Caco-2 (cell line): ENCODE data around the gene SLC38A7. TPM values are rescaled to one million over a fixed set of nuclear protein-coding genes. Genes with fewer than 3 reads are reported as not detected.
A peak's percentile ranks its signal among the peaks of the same experiment; 100 is the strongest.

Experiments used
- BruUV-seq: library from RNA; stranded (reverse); fragments of 400-500 nt; replicated peaks from 2 replicates; lab custom pipeline; 2021; lab: Mats Ljungman, UMichigan
- CTCF ChIA-PET: fragments of 300-600 bp; sonication (Branson Sonifier 250); formaldehyde crosslinking; loops from one replicate; lab custom pipeline; 2022; ENCODE audit warnings: antibody characterized with exemption; lab: Charles Lee
- POLR2A ChIA-PET: fragments of 300-600 bp; sonication (Branson Sonifier 250); formaldehyde crosslinking; loops from one replicate; lab custom pipeline; 2022; ENCODE audit warnings: antibody characterized with exemption; lab: Charles Lee
- DNase-seq, 2 experiments: peaks; one replicate each; pipeline versions ENCODE4 v3.0.0 to v3.0.0-alpha.2; 2020 to 2022
- H3K27me3 ChIP-seq: replicated peaks from 2 replicates; pipeline ENCODE4 v1.6.0; 2011; ENCODE audit warnings: low read length; ENCODE audit not compliant: control insufficient read depth, insufficient read depth
- H3K36me3 ChIP-seq: 2 replicates; pipeline ENCODE4 v1.5.1; 2011; ENCODE audit warnings: low read length; ENCODE audit not compliant: control insufficient read depth, insufficient read depth
- H3K4me1 ChIP-seq: fragments of 250-450 bp; sonication (Bioruptor Pico); 2 replicates; pipeline ENCODE4 v1.5.1; 2020; ENCODE audit warnings: mild to moderate bottlenecking
- H3K4me3 ChIP-seq: 2 replicates; pipeline ENCODE4 v1.5.1; 2011; ENCODE audit warnings: low read depth, mild to moderate bottlenecking, control low read depth, low read length
- H3K9me3 ChIP-seq: fragments of 250-450 bp; sonication (Bioruptor Pico); 2 replicates; pipeline ENCODE4 v1.5.1; 2020; ENCODE audit warnings: mild to moderate bottlenecking, moderate library complexity
- H3K27ac Mint-ChIP-seq: one replicate; pipeline ENCODE4 v1.8.0; 2022; ENCODE audit warnings: mixed read lengths; ENCODE audit not compliant: unreplicated experiment
- H3K27me3 Mint-ChIP-seq: one replicate; pipeline ENCODE4 v1.8.0; 2022; ENCODE audit warnings: mixed read lengths; ENCODE audit not compliant: insufficient read depth, unreplicated experiment
- H3K36me3 Mint-ChIP-seq: one replicate; pipeline ENCODE4 v1.8.0; 2022; ENCODE audit warnings: mild to moderate bottlenecking, mixed read lengths; ENCODE audit not compliant: insufficient read depth, unreplicated experiment
- H3K4me1 Mint-ChIP-seq: one replicate; pipeline ENCODE4 v1.8.0; 2022; ENCODE audit warnings: low read depth, mixed read lengths; ENCODE audit not compliant: unreplicated experiment
- H3K4me3 Mint-ChIP-seq: one replicate; pipeline ENCODE4 v1.8.0; 2022; ENCODE audit warnings: mild to moderate bottlenecking, moderate library complexity, mixed read lengths; ENCODE audit not compliant: unreplicated experiment
- H3K9me3 Mint-ChIP-seq: one replicate; pipeline ENCODE4 v1.8.0; 2022; ENCODE audit warnings: mixed read lengths; ENCODE audit not compliant: unreplicated experiment
- intact Hi-C: fragments of 100-400 bp; cut with micrococcal nuclease; formaldehyde crosslinking; loops from one replicate; pipeline ENCODE4 v1.10.0; 2022; ENCODE audit not compliant: unreplicated experiment
- total RNA-seq: library from RNA; stranded (reverse); gene quantifications from 2 replicates; pipeline ENCODE4 v1.2.3, GENCODE V29; 2022
- TF ChIP-seq, protein P1 (sequence below), 2 experiments: fragments of 200-600 bp in 1 of 2; IDR thresholded peaks; 1 replicate in 1 of 2; 2 replicates in 1 of 2; pipeline versions ENCODE4 v1.5.1 to v1.8.0; 2011 to 2022; ENCODE audit warnings: antibody characterized with exemption in 1 of 2, control low read depth in 1 of 2, inconsistent platforms in 1 of 2, low read depth in 1 of 2, low read length in 1 of 2, mild to moderate bottlenecking in 1 of 2, moderate library complexity in 1 of 2; ENCODE audit not compliant: insufficient read depth in 1 of 2, severe bottlenecking in 1 of 2, unreplicated experiment in 1 of 2

The SLC38A7 gene
- total RNA-seq, 1 experiment from 2014 or later = 24.1 TPM

DNA sequence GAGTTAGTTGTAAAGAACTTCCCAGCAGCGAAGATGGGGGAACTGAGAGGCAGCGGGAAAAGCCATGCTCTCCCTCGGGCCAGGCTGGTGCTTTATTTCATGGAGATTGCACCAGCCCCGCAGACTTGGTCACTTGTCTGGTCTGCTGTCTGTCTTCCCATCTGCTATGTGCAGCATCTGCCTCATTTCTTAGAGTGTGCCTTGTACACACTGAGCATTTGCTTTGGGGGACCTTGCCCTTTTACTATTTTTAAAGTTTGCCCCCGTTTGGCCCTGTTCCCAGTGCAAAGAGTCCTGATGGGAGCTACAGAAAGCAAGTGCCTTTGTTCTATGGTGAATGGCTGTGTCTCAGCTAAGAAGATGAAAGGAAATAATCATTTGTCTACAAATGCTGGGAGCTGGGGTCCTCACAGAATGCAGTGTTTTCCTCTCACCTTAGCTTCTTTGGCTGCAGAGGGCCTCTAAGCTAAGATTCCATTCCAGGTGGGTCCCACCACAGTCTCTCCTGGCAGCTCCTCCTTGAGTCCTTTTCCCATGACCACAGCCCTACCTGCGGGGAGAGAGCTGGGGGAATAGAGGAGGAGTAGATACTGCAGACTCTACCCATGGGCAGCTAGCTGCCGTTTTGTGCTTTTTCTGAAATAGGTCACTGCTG, 29.9 kb downstream of the SLC38A7 start:
- H3K9me3 Mint-ChIP-seq = no peaks in the 10 kb centered on the region
- intact Hi-C loops = no loop called here

DNA sequence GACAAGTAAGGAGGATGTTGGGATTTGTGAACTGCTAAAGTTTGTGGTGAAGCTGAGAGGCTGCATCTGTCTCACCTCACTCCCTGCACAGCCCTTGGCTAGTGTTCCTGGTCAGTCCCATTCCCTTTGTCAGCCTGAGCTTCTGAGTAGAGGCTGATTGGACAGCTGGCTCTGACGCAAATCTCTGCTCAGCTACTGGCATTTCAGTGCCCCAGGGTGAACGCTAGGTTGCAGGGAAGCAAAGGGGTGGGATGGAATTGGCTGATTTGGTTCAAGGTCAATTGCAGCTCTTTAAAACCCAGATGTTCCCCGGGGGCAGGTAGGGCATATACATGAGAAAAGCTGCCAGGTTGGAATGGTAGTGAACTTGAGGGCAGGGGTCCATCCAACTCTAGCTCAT, 31.8 kb downstream of the SLC38A7 start:
- Histone ChIP-seq H3K4me3 (no peak overlapping the region), H3K4me1 (peaks cover 35% of the 10 kb centered on the region), H3K36me3 (no peaks in the 10 kb centered on the region), H3K9me3 (no peaks in the 10 kb centered on the region), H3K27me3 (no peaks in the 10 kb centered on the region)
- ChIA-PET POLR2A (interaction anchor here (0.6 kb wide), 1 partner anchor 137 kb away, joined by 8 read pairs; the partner anchor contains the start of gene SETD6), CTCF (interaction anchor here (1.5 kb wide), 1 partner anchor 8 kb away, joined by 7 read pairs; no protein-coding TSS in a partner anchor)
- Mint-ChIP-seq H3K4me3 (no peak overlapping the region), H3K27me3 (no peaks in the 10 kb centered on the region), H3K36me3 (no peaks in the 10 kb centered on the region), H3K9me3 (no peaks in the 10 kb centered on the region), H3K27ac (no peak overlapping the region), H3K4me1 (peaks cover 18% of the 10 kb centered on the region)
- intact Hi-C loops = no loop called here
- DNase-seq = no peak
- no TSS peak for BruUV-seq
- TF ChIP-seq, protein P1, sequence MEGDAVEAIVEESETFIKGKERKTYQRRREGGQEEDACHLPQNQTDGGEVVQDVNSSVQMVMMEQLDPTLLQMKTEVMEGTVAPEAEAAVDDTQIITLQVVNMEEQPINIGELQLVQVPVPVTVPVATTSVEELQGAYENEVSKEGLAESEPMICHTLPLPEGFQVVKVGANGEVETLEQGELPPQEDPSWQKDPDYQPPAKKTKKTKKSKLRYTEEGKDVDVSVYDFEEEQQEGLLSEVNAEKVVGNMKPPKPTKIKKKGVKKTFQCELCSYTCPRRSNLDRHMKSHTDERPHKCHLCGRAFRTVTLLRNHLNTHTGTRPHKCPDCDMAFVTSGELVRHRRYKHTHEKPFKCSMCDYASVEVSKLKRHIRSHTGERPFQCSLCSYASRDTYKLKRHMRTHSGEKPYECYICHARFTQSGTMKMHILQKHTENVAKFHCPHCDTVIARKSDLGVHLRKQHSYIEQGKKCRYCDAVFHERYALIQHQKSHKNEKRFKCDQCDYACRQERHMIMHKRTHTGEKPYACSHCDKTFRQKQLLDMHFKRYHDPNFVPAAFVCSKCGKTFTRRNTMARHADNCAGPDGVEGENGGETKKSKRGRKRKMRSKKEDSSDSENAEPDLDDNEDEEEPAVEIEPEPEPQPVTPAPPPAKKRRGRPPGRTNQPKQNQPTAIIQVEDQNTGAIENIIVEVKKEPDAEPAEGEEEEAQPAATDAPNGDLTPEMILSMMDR (IDR thresholded peaks at IDR 0.05; ENCODE audit: insufficient read depth in 1 of 2, low read depth in 1 of 2, low read length in 1 of 2, severe bottlenecking in 1 of 2, unreplicated experiment in 1 of 2) = no peak

More for the DNA sequence above, 29.9 kb downstream of the SLC38A7 start:
- Histone ChIP-seq H3K4me1 (peaks cover 45% of the 10 kb centered on the region), H3K9me3 (no peaks in the 10 kb centered on the region), H3K27me3 (no peaks in the 10 kb centered on the region), H3K36me3 (no peaks in the 10 kb centered on the region), H3K4me3 (no peak overlapping the region)
- ChIA-PET POLR2A (interaction anchor here (0.7 kb wide), 1 partner anchor 1806 kb away, joined by 3 read pairs; no protein-coding TSS in a partner anchor), CTCF (interaction anchor here (0.8 to 1.1 kb wide), 3 partner anchors 15 to 143 kb away, joined by 3 to 5 read pairs (median 3); no protein-coding TSS in a partner anchor)
- no peaks in the 10 kb centered on the region for H3K36me3 Mint-ChIP-seq
- H3K4me1 Mint-ChIP-seq = peaks cover 18% of the 10 kb centered on the region
- H3K4me3 Mint-ChIP-seq = no peak overlapping the region
- DNase-seq = peak in 1 of 2 experiments; percentile 23
- no peaks in the 10 kb centered on the region for H3K27me3 Mint-ChIP-seq
- no peak overlapping the region for H3K27ac Mint-ChIP-seq
- BruUV-seq = no TSS peak
- TF ChIP-seq, protein P1 (IDR thresholded peaks at IDR 0.05; ENCODE audit: insufficient read depth in 1 of 2, low read depth in 1 of 2, low read length in 1 of 2, severe bottlenecking in 1 of 2, unreplicated experiment in 1 of 2) = no peak

DNA sequence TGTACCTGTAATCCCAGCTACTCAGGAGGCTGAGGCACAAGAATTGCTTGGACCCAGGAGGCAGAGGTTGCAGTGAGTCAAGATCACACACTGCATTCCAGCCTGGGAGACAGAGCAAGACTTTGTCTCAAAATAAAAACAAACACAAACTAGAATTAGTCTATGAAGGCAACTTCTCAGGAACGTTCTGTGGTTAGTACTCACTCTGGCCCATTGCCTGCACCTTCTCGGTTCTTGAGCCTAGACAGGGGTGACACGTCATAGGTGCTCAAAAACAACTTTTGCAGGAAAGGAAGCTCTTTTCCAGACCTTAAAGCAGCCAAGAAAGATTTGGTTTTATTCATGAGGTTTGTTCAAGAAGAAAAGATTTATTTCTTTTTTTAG, 32.6 kb downstream of the SLC38A7 start:
- no peak overlapping the region for H3K27ac Mint-ChIP-seq
- intact Hi-C loops = no loop called here
- Histone ChIP-seq H3K4me3 (no peak overlapping the region), H3K36me3 (no peaks in the 10 kb centered on the region), H3K9me3 (no peaks in the 10 kb centered on the region), H3K27me3 (no peaks in the 10 kb centered on the region), H3K4me1 (peaks cover 27% of the 10 kb centered on the region)
- no peak for DNase-seq
- H3K36me3 Mint-ChIP-seq = no peaks in the 10 kb centered on the region
- no TSS peak for BruUV-seq
- H3K9me3 Mint-ChIP-seq = no peaks in the 10 kb centered on the region
- no peaks in the 10 kb centered on the region for H3K27me3 Mint-ChIP-seq
- ChIA-PET CTCF (interaction anchor here (1.5 kb wide), 1 partner anchor 9 kb away, joined by 7 read pairs; no protein-coding TSS in a partner anchor), POLR2A (no interaction called here)
- TF ChIP-seq, protein P1 (IDR thresholded peaks at IDR 0.05; ENCODE audit: insufficient read depth in 1 of 2, low read depth in 1 of 2, low read length in 1 of 2, severe bottlenecking in 1 of 2, unreplicated experiment in 1 of 2) = no peak
- H3K4me1 Mint-ChIP-seq = peaks cover 14% of the 10 kb centered on the region
- H3K4me3 Mint-ChIP-seq = no peak overlapping the region
